ENCODE measurements around the gene MEIOC. TPM values are rescaled to one million over a fixed set of nuclear protein-coding genes. Genes with fewer than 3 reads are reported as not detected.
"Not testable (repeated sequence)": the region's sequence is repeated elsewhere in the genome, so short reads cannot be mapped to it uniquely, and the experiment has no call there.

Gene MEIOC
- total RNA-seq, 4 donors from 2014 or later, result 0.13 TPM; not detected in 3

GRCh38 chr17:44693609-44694008, 37.3 kb downstream of the MEIOC start:
- no peaks in the 10 kb centered on the region for H3K27me3 ChIP-seq
- H3K27ac ChIP-seq (replicated peaks in 1 of 4), result no peak overlapping the region
- H3K36me3 ChIP-seq, result no peaks in the 10 kb centered on the region
- 81% methylated on average over 11 of the region's 11 CpGs for WGBS
- no peak for TF ChIP-seq POLR2AphosphoS5 (IDR thresholded peaks at IDR 0.05)
- TF ChIP-seq CTCF (IDR thresholded peaks at IDR 0.05), result no peak
- TF ChIP-seq POLR2A (IDR thresholded peaks at IDR 0.05; ENCODE audit: low read depth), result no peak
- no peaks in the 10 kb centered on the region for H3K9me3 ChIP-seq
- no peak for DNase-seq (ENCODE audit: extremely low spot score)
- peaks cover 13 to 19% (median 17%) of the 10 kb centered on the region in 4 donors for H3K4me1 ChIP-seq
- H3K4me3 ChIP-seq, result no peak overlapping the region
- intact Hi-C loops (cut with DNase I), result loop anchor here (10.0 kb wide), 1 partner anchor 59 kb away; no protein-coding TSS in a partner anchor

GRCh38 chr17:44700288-44700687, 44.0 kb downstream of the MEIOC start:
- DNase-seq (ENCODE audit: extremely low spot score); intact Hi-C loops (cut with DNase I); H3K4me1 ChIP-seq; H3K27me3 ChIP-seq; H3K4me3 ChIP-seq; H3K36me3 ChIP-seq; H3K27ac ChIP-seq (replicated peaks in 1 of 4); H3K9me3 ChIP-seq: not testable (repeated sequence)
- WGBS, result 76% methylated on average over 10 of the region's 10 CpGs

- Histone ChIP-seq H3K27me3 (no peaks in the 10 kb centered on the region), H3K9me3 (no peaks in the 10 kb centered on the region), H3K4me1 (peaks cover 7 to 23% (median 17%) of the 10 kb centered on the region in 4 donors), H3K36me3 (no peaks in the 10 kb centered on the region), H3K4me3 (peak overlapping the region; percentile 69 to 79 (median 74)), H3K27ac (replicated peaks in 1 of 4) (peak overlapping the region; percentile 74 to 83 (median 77))
- 34% methylated on average over 4 of the region's 4 CpGs for WGBS
- DNase-seq (ENCODE audit: extremely low spot score), result no peak
- intact Hi-C loops (cut with DNase I), result no loop called here
- TF ChIP-seq POLR2A (IDR thresholded peaks at IDR 0.05; ENCODE audit: low read depth), result no peak
- TF ChIP-seq EP300 (IDR thresholded peaks at IDR 0.05), result no peak
- TF ChIP-seq POLR2AphosphoS5 (IDR thresholded peaks at IDR 0.05), result no peak
Measured at GRCh38 chr17:44707755-44708400, 51.6 kb downstream of the MEIOC start.

- no peaks in the 10 kb centered on the region for H3K27me3 ChIP-seq
- H3K27ac ChIP-seq (replicated peaks in 1 of 4), result peak within 1 kb of the TSS; percentile 74 to 83 (median 77)
- intact Hi-C loops (cut with DNase I), result no loop called here
- H3K4me3 ChIP-seq, result peak within 1 kb of the TSS; percentile 69 to 79 (median 74)
- H3K9me3 ChIP-seq, result no peaks in the 10 kb centered on the region
- peaks cover 0 to 2% (median 0%) of the 10 kb centered on the region in 4 donors for H3K36me3 ChIP-seq
- DNase-seq (ENCODE audit: extremely low spot score), result peak; percentile 92
- WGBS, result under 1% methylated on average over 52 of the region's 52 CpGs
- peaks cover 7 to 23% (median 17%) of the 10 kb centered on the region in 4 donors for H3K4me1 ChIP-seq
- TF ChIP-seq POLR2AphosphoS5 (IDR thresholded peaks at IDR 0.05) (peak; percentile 82 to 88), EP300 (IDR thresholded peaks at IDR 0.05) (no peak)
Measured at GRCh38 chr17:44708401-44709263, 52.4 kb downstream of the MEIOC start, which contains the start of gene DBF4B. Gene DBF4B, plus strand, starts transcription at chr17:44708665. Its CDS starts 156 bp downstream, at chr17:44708821.

- H3K9me3 ChIP-seq, result no peaks in the 10 kb centered on the region
- H3K4me3 ChIP-seq, result no peak overlapping the region
- intact Hi-C loops (cut with DNase I), result no loop called here
- TF ChIP-seq POLR2AphosphoS5 (IDR thresholded peaks at IDR 0.05) (no peak), CTCF (IDR thresholded peaks at IDR 0.05) (no peak)
- H3K4me1 ChIP-seq, result no peaks in the 10 kb centered on the region
- no peak for DNase-seq (ENCODE audit: extremely low spot score)
- H3K27me3 ChIP-seq, result no peaks in the 10 kb centered on the region
- H3K27ac ChIP-seq (replicated peaks in 1 of 4), result no peak overlapping the region
- WGBS, result 100% methylated on average over 1 of the region's 1 CpG
- peaks cover 0 to 26% (median 9%) of the 10 kb centered on the region in 4 donors for H3K36me3 ChIP-seq
Measured at GRCh38 chr17:44719444-44719843, 63.2 kb downstream of the MEIOC start.

- TF ChIP-seq EP300 (IDR thresholded peaks at IDR 0.05), result no peak
- no peak for TF ChIP-seq POLR2A (IDR thresholded peaks at IDR 0.05; ENCODE audit: low read depth)
- TF ChIP-seq POLR2AphosphoS5 (IDR thresholded peaks at IDR 0.05), result no peak
- no peak for TF ChIP-seq CTCF (IDR thresholded peaks at IDR 0.05)
- H3K27me3 ChIP-seq, result no peaks in the 10 kb centered on the region
- intact Hi-C loops (cut with DNase I), result no loop called here
- H3K4me1 ChIP-seq, result no peaks in the 10 kb centered on the region
- H3K9me3 ChIP-seq, result no peaks in the 10 kb centered on the region
- peaks cover 0 to 29% (median 10%) of the 10 kb centered on the region in 4 donors for H3K36me3 ChIP-seq
- H3K4me3 ChIP-seq, result no peak overlapping the region
- 85% methylated on average over 5 of the region's 5 CpGs for WGBS
- no peak for DNase-seq (ENCODE audit: extremely low spot score)
- H3K27ac ChIP-seq (replicated peaks in 1 of 4), result no peak overlapping the region
Measured at GRCh38 chr17:44722254-44722653, 66.0 kb downstream of the MEIOC start.

Measured in esophagus muscularis mucosa (tissue), 4 donors.